HEK293 (cell line): ENCODE results near the gene DSC1.

ENCODE experiments used
- CTCF ChIA-PET: fragments of 350-600 bp; formaldehyde crosslinking; extraction: SDS; loops from one replicate; lab custom pipeline; 2021; ENCODE audit warnings: antibody characterized with exemption; lab: Yijun Ruan, JAX
- POLR2A ChIA-PET: fragments of 300-600 bp; formaldehyde crosslinking; extraction: SDS; loops from one replicate; lab custom pipeline; 2020; ENCODE audit warnings: antibody characterized with exemption, inconsistent platforms; lab: Yijun Ruan, JAX
- H3K27ac ChIP-seq: fragments of 200-500 bp; sonication (Bioruptor generic); 2 replicates; pipeline ENCODE4 v1.5.1; 2014; ENCODE audit warnings: low read depth, low read length, control low read depth, inconsistent platforms; ENCODE audit errors: extremely low read depth
- H3K36me3 ChIP-seq, 2 experiments: fragments of 200-500 bp in 1 of 2; sonication (Bioruptor generic) in 1 of 2; 1 replicate in 1 of 2; 2 replicates in 1 of 2; pipeline ENCODE4 v1.5.1; 2014 to 2017; ENCODE audit warnings: inconsistent platforms in 2 of 2, low read length in 2 of 2; ENCODE audit not compliant: control insufficient read depth in 2 of 2, insufficient read depth in 1 of 2
- H3K4me1 ChIP-seq: fragments of 200-500 bp; sonication (Bioruptor generic); 2 replicates; pipeline ENCODE4 v1.5.1; 2014; ENCODE audit warnings: mild to moderate bottlenecking, low read length, inconsistent platforms; ENCODE audit not compliant: control insufficient read depth, insufficient read depth
- H3K4me3 ChIP-seq: 2 replicates; pipeline ENCODE4 v1.5.1; 2011; ENCODE audit warnings: low read depth, mild to moderate bottlenecking, control low read depth, low read length, moderate library complexity
- H3K9me3 ChIP-seq: fragments of 200-500 bp; sonication (Bioruptor generic); 2 replicates; pipeline ENCODE4 v1.5.1; 2014; ENCODE audit warnings: low read depth, low read length, inconsistent platforms; ENCODE audit not compliant: control insufficient read depth, insufficient read depth
- BCL6B ChIP-seq: fragments of 450-650 bp; formaldehyde crosslinking; IDR thresholded peaks from 2 replicates; pipeline ENCODE4 v1.5.1; 2017; ENCODE audit warnings: missing biosample characterization, missing genetic modification characterization
- GFI1B ChIP-seq: fragments of 450-650 bp; formaldehyde crosslinking; IDR thresholded peaks from 2 replicates; pipeline ENCODE4 v1.5.1; 2016; ENCODE audit warnings: missing biosample characterization, missing genetic modification characterization
- GLI4 ChIP-seq: fragments of 450-650 bp; formaldehyde crosslinking; IDR thresholded peaks from 2 replicates; pipeline ENCODE4 v1.5.1; 2016; ENCODE audit warnings: missing biosample characterization, missing genetic modification characterization
- HOXA7 ChIP-seq: sonication (generic); formaldehyde crosslinking; IDR thresholded peaks from 2 replicates; pipeline ENCODE4 v1.8.1; 2022; ENCODE audit warnings: missing genetic modification reagents, borderline replicate concordance
- KLF9 ChIP-seq: fragments of 450-650 bp; formaldehyde crosslinking; IDR thresholded peaks from 2 replicates; pipeline ENCODE4 v1.5.1; 2016; ENCODE audit warnings: missing biosample characterization, missing genetic modification characterization, low read depth
- REPIN1 ChIP-seq: fragments of 450-650 bp; formaldehyde crosslinking; IDR thresholded peaks from 2 replicates; pipeline ENCODE4 v1.5.1; 2017; ENCODE audit warnings: missing biosample characterization, missing genetic modification characterization, low read depth
- SCRT2 ChIP-seq: fragments of 450-650 bp; formaldehyde crosslinking; IDR thresholded peaks from 2 replicates; pipeline ENCODE4 v1.5.1; 2016; ENCODE audit warnings: missing biosample characterization, missing genetic modification characterization
- ZFP37 ChIP-seq: fragments of 450-650 bp; formaldehyde crosslinking; IDR thresholded peaks from 2 replicates; pipeline ENCODE4 v1.5.1; 2016; ENCODE audit warnings: missing biosample characterization, missing genetic modification characterization
- ZFP69B ChIP-seq: fragments of 450-650 bp; formaldehyde crosslinking; IDR thresholded peaks from 2 replicates; pipeline ENCODE4 v1.5.1; 2016; ENCODE audit warnings: missing biosample characterization, missing genetic modification characterization
- ZNF132 ChIP-seq: fragments of 450-650 bp; formaldehyde crosslinking; IDR thresholded peaks from 2 replicates; pipeline ENCODE4 v1.5.1; 2017; ENCODE audit warnings: missing biosample characterization, missing genetic modification characterization, borderline replicate concordance
- ZNF138 ChIP-seq: fragments of 450-650 bp; formaldehyde crosslinking; IDR thresholded peaks from 2 replicates; pipeline ENCODE4 v1.5.1; 2016; ENCODE audit warnings: missing biosample characterization, missing genetic modification characterization, borderline replicate concordance
- ZNF202 ChIP-seq: fragments of 450-650 bp; formaldehyde crosslinking; IDR thresholded peaks from 2 replicates; pipeline ENCODE4 v1.5.1; 2016; ENCODE audit warnings: missing biosample characterization, missing genetic modification characterization, borderline replicate concordance
- ZNF223 ChIP-seq: fragments of 450-650 bp; formaldehyde crosslinking; IDR thresholded peaks from 2 replicates; pipeline ENCODE4 v1.5.1; 2016; ENCODE audit warnings: missing biosample characterization, missing genetic modification characterization
- ZNF26 ChIP-seq: fragments of 450-650 bp; formaldehyde crosslinking; IDR thresholded peaks from 2 replicates; pipeline ENCODE4 v1.5.1; 2016; ENCODE audit warnings: missing biosample characterization, missing genetic modification characterization
- ZNF280C ChIP-seq: fragments of 450-650 bp; formaldehyde crosslinking; IDR thresholded peaks from 2 replicates; pipeline ENCODE4 v1.5.1; 2016; ENCODE audit warnings: missing biosample characterization, missing genetic modification characterization
- ZNF416 ChIP-seq: fragments of 450-650 bp; formaldehyde crosslinking; IDR thresholded peaks from 2 replicates; pipeline ENCODE4 v1.5.1; 2016; ENCODE audit warnings: missing biosample characterization, missing genetic modification characterization
- ZNF423 ChIP-seq: fragments of 450-650 bp; formaldehyde crosslinking; IDR thresholded peaks from 2 replicates; pipeline ENCODE4 v1.5.1; 2016; ENCODE audit warnings: missing biosample characterization, missing genetic modification characterization
- ZNF514 ChIP-seq: fragments of 450-650 bp; formaldehyde crosslinking; IDR thresholded peaks from 2 replicates; pipeline ENCODE4 v1.5.1; 2016; ENCODE audit warnings: missing biosample characterization, missing genetic modification characterization
- ZNF518A ChIP-seq: fragments of 450-650 bp; formaldehyde crosslinking; conservative IDR thresholded peaks from 2 replicates; pipeline ENCODE4 v1.5.1; 2016; ENCODE audit warnings: low read depth, missing biosample characterization, missing genetic modification characterization
- ZNF521 ChIP-seq: fragments of 450-650 bp; formaldehyde crosslinking; IDR thresholded peaks from 2 replicates; pipeline ENCODE4 v1.5.1; 2017; ENCODE audit warnings: missing biosample characterization, mild to moderate bottlenecking, missing genetic modification characterization
- ZNF530 ChIP-seq: fragments of 450-650 bp; formaldehyde crosslinking; IDR thresholded peaks from 2 replicates; pipeline ENCODE4 v1.5.1; 2016; ENCODE audit warnings: low read depth, missing biosample characterization, missing genetic modification characterization
- ZNF548 ChIP-seq: fragments of 450-650 bp; formaldehyde crosslinking; IDR thresholded peaks from 2 replicates; pipeline ENCODE4 v1.5.1; 2016; ENCODE audit warnings: missing biosample characterization, missing genetic modification characterization
- ZNF610 ChIP-seq: fragments of 450-650 bp; formaldehyde crosslinking; IDR thresholded peaks from 2 replicates; pipeline ENCODE4 v1.5.1; 2016; ENCODE audit warnings: missing biosample characterization, missing genetic modification characterization, borderline replicate concordance
- ZNF621 ChIP-seq: fragments of 450-650 bp; formaldehyde crosslinking; IDR thresholded peaks from 2 replicates; pipeline ENCODE4 v1.5.1; 2017; ENCODE audit warnings: missing biosample characterization, missing genetic modification characterization
- ZNF664 ChIP-seq: fragments of 450-650 bp; formaldehyde crosslinking; IDR thresholded peaks from 2 replicates; pipeline ENCODE4 v1.5.1; 2016; ENCODE audit warnings: missing biosample characterization, missing genetic modification characterization
- ZNF692 ChIP-seq: fragments of 450-650 bp; formaldehyde crosslinking; IDR thresholded peaks from 2 replicates; pipeline ENCODE4 v1.5.1; 2016; ENCODE audit warnings: missing biosample characterization, missing genetic modification characterization
- ZNF785 ChIP-seq: fragments of 450-650 bp; formaldehyde crosslinking; IDR thresholded peaks from 2 replicates; pipeline ENCODE4 v1.5.1; 2016; ENCODE audit warnings: missing biosample characterization, missing genetic modification characterization
- ZSCAN23 ChIP-seq: fragments of 450-650 bp; formaldehyde crosslinking; IDR thresholded peaks from 2 replicates; pipeline ENCODE4 v1.5.1; 2016; ENCODE audit warnings: missing biosample characterization, missing genetic modification characterization

The DSC1 gene

GRCh38 chr18:31197676-31198075 is 35.0 kb upstream of the DSC1 start:
- no peaks in the 10 kb centered on the region for H3K36me3 ChIP-seq
- POLR2A ChIA-PET = interaction anchor here (0.5 to 1.3 kb wide), 3 partner anchors 48 to 826 kb away, joined by 3 to 7 read pairs (median 5); no protein-coding TSS in a partner anchor
- H3K27ac ChIP-seq = no peak overlapping the region
- H3K4me3 ChIP-seq = no peak overlapping the region
- 0 out of 2 replicates have a peak, but pooled peaks cover 2% of the 10 kb centered on the region for H3K4me1 ChIP-seq
- no peaks in the 10 kb centered on the region for H3K9me3 ChIP-seq
- CTCF ChIA-PET = interaction anchor here (1.8 to 2.4 kb wide), 2 partner anchors 9 to 44 kb away, joined by 6 to 7 read pairs; no protein-coding TSS in a partner anchor
- TF ChIP-seq ZNF785 (tag by site-specific recombination) (no peak), ZNF280C (tag by site-specific recombination) (no peak), ZNF514 (tag by site-specific recombination) (no peak), ZNF621 (no peak), ZNF138 (no peak), ZNF202 (tag by site-specific recombination) (no peak), GFI1B (no peak), ZNF610 (no peak), REPIN1 (tag by site-specific recombination) (no peak), ZNF692 (tag by site-specific recombination) (no peak), SCRT2 (tag by site-specific recombination) (no peak), ZSCAN23 (tag by site-specific recombination) (no peak), ZNF548 (tag by site-specific recombination) (no peak), ZNF423 (tag by site-specific recombination) (no peak), ZNF518A (tag by site-specific recombination) (no peak), ZNF132 (tag by site-specific recombination) (no peak), BCL6B (tag by site-specific recombination) (peak; percentile 68; the same call in 1 of the 2 replicates), ZNF664 (tag by site-specific recombination) (no peak), ZFP37 (tag by site-specific recombination) (no peak), HOXA7 (CRISPR knock-in tag) (no peak), ZFP69B (no peak), ZNF530 (tag by site-specific recombination) (no peak), ZNF223 (tag by site-specific recombination) (no peak), GLI4 (tag by site-specific recombination) (no peak), KLF9 (tag by site-specific recombination) (no peak), ZNF26 (tag by site-specific recombination) (no peak), ZNF416 (tag by site-specific recombination) (no peak), ZNF521 (no peak)
